Measurements from ENCODE around the gene SLIT1. TPM values are rescaled to one million over a fixed set of nuclear protein-coding genes. Genes with fewer than 3 reads are reported as not detected.

SLIT1 gene
- total RNA-seq, 1 donor from 2014 or later: 0.49 TPM

DNA sequence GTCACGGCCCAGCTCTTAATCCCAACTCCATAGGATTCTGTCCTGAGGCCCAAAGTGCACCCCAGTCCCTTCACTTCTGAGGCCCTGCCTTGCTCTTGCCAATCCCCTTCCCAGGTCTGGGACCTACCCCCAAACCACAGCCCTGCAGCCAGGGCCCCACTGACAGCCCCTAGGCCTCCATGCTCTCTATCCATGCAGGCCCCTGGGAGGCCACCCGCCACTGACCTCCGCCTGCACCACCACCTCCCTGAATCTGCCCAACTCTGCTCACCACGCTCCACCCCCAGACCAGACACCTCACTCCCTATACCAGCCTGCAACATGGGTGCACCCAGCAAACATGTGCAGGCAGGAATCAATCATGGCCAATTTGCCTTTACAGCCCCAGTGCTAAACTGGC lies 10.2 kb downstream of the SLIT1 start:
- Histone ChIP-seq H3K4me1 (no peaks in the 10 kb centered on the region), H3K27ac (no peak overlapping the region), H3K36me3 (no peaks in the 10 kb centered on the region), H3K9me3 (no peaks in the 10 kb centered on the region), H3K4me3 (no peak overlapping the region), H3K27me3 (no peaks in the 10 kb centered on the region)
- TF ChIP-seq, protein P1, sequence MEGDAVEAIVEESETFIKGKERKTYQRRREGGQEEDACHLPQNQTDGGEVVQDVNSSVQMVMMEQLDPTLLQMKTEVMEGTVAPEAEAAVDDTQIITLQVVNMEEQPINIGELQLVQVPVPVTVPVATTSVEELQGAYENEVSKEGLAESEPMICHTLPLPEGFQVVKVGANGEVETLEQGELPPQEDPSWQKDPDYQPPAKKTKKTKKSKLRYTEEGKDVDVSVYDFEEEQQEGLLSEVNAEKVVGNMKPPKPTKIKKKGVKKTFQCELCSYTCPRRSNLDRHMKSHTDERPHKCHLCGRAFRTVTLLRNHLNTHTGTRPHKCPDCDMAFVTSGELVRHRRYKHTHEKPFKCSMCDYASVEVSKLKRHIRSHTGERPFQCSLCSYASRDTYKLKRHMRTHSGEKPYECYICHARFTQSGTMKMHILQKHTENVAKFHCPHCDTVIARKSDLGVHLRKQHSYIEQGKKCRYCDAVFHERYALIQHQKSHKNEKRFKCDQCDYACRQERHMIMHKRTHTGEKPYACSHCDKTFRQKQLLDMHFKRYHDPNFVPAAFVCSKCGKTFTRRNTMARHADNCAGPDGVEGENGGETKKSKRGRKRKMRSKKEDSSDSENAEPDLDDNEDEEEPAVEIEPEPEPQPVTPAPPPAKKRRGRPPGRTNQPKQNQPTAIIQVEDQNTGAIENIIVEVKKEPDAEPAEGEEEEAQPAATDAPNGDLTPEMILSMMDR (IDR thresholded peaks at IDR 0.05): no peak
- TF ChIP-seq POLR2A (IDR thresholded peaks at IDR 0.05): no peak
- TF ChIP-seq POLR2AphosphoS5 (IDR thresholded peaks at IDR 0.05; ENCODE audit: insufficient read depth in 1 of 2, low read depth in 1 of 2): no peak
- no peak for DNase-seq (ENCODE audit: extremely low spot score in 2 of 2)
- intact Hi-C loops (cut with DNase I): no loop called here

DNA sequence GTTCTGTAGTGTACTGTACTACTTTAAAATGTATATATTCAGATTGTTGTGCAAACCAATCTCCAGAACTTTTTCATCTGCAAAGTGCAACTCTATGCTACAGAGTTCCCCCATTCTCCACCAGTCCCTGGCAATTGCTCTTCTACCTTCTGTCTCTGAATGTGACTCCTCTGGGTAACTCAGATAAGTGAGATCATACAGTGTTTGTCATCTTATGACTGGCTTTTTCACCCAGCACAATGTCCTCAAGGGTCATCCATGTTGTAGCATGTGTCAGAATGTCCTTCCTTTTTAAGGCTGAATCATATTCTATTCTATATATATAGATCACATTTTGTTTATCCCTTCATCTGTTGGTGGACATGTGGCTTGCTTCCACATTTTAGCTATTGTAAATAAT lies 10.8 kb downstream of the SLIT1 start:
- Histone ChIP-seq H3K4me3 (no peak overlapping the region), H3K9me3 (no peaks in the 10 kb centered on the region), H3K36me3 (no peaks in the 10 kb centered on the region), H3K4me1 (no peaks in the 10 kb centered on the region), H3K27me3 (no peaks in the 10 kb centered on the region), H3K27ac (no peak overlapping the region)
- TF ChIP-seq, protein P1 (IDR thresholded peaks at IDR 0.05): no peak
- TF ChIP-seq POLR2A (IDR thresholded peaks at IDR 0.05): no peak
- no peak for TF ChIP-seq POLR2AphosphoS5 (IDR thresholded peaks at IDR 0.05; ENCODE audit: insufficient read depth in 1 of 2, low read depth in 1 of 2)
- intact Hi-C loops (cut with DNase I): no loop called here
- DNase-seq (ENCODE audit: extremely low spot score in 2 of 2): no peak

DNA sequence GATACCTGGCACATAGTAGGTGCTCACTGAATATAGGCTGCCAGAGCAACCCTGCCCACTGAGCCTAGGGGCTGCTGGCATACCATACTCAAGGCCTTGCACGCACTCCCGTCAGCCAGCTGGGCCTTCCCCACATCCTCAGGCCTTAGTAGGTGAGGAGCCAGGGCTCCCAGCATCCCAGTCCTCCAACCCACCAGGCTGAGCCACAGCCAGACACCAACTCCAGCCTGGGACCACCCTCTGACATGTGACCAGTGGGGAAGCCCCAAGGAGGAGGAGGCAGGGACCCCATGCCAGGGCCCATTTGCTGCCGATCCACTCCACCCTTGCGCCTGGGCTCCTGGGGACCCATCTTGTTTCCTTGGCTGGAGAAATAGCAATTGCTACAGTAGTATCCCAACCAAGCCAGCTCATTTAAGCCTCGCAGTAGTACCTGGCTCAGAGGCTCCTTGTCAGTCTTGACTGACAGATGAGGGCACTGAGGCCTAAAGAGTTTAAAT lies 11.4 kb downstream of the SLIT1 start:
- Histone ChIP-seq H3K27ac (no peak overlapping the region), H3K4me3 (no peak overlapping the region), H3K9me3 (no peaks in the 10 kb centered on the region), H3K27me3 (no peaks in the 10 kb centered on the region), H3K36me3 (no peaks in the 10 kb centered on the region), H3K4me1 (no peaks in the 10 kb centered on the region)
- DNase-seq (ENCODE audit: extremely low spot score in 2 of 2): no peak
- intact Hi-C loops (cut with DNase I): no loop called here
- TF ChIP-seq, protein P1 (IDR thresholded peaks at IDR 0.05): no peak

DNA sequence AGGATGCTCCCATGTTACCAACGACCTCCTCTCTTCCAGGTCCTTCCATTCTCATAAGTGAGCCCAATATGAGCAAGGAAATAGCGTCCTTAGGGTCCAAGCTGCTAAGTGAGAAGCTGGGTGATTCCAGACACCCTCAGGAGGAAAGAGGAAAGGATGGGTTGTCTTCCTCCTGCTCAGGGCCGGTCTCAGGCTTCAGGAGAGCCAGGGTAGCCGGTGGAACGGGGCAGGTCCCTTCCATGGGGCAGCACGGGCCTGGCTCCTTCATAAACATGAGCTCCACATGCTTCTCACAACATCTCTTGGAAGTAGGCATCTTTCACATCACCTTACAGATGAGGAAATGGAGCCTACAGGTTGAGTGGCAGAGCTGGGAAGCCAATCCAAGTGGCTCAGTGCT lies 12.7 kb downstream of the SLIT1 start:
- TF ChIP-seq POLR2AphosphoS5 (IDR thresholded peaks at IDR 0.05; ENCODE audit: insufficient read depth in 1 of 2, low read depth in 1 of 2) (no peak), POLR2A (IDR thresholded peaks at IDR 0.05) (no peak)
- TF ChIP-seq, protein P1 (IDR thresholded peaks at IDR 0.05): no peak
- no peaks in the 10 kb centered on the region for H3K9me3 ChIP-seq
- no peaks in the 10 kb centered on the region for H3K36me3 ChIP-seq
- H3K27me3 ChIP-seq: no peaks in the 10 kb centered on the region
- no peak for DNase-seq (ENCODE audit: extremely low spot score in 2 of 2)
- H3K27ac ChIP-seq: no peak overlapping the region
- no peak overlapping the region for H3K4me3 ChIP-seq
- no peaks in the 10 kb centered on the region for H3K4me1 ChIP-seq
- intact Hi-C loops (cut with DNase I): no loop called here

DNA sequence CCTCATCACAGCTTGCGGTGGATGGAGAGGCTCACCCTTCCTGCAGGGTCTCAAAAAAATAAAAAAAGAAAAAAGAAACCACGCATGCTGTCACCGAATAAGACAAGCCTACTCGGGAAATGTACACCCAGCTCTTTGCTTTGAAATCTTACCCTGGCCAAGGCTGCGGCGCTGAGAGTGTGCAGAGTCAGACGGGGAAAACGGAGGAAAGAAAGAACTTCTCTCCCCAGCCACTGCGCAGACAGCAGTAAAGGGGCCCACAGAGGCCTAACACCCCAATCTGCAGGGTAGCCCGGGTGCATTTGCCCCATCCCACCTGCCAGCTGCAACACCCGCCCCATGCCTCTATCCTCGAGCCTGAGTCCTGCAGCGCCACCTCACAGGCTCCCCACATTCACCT lies 14.8 kb downstream of the SLIT1 start:
- no peaks in the 10 kb centered on the region for H3K36me3 ChIP-seq
- intact Hi-C loops (cut with DNase I): no loop called here
- TF ChIP-seq, protein P1 (IDR thresholded peaks at IDR 0.05): no peak
- TF ChIP-seq POLR2AphosphoS5 (IDR thresholded peaks at IDR 0.05; ENCODE audit: insufficient read depth in 1 of 2, low read depth in 1 of 2) (no peak), POLR2A (IDR thresholded peaks at IDR 0.05) (no peak)
- no peak overlapping the region for H3K27ac ChIP-seq
- H3K27me3 ChIP-seq: no peaks in the 10 kb centered on the region
- H3K4me1 ChIP-seq: no peaks in the 10 kb centered on the region
- no peaks in the 10 kb centered on the region for H3K9me3 ChIP-seq
- no peak for DNase-seq (ENCODE audit: extremely low spot score in 2 of 2)
- no peak overlapping the region for H3K4me3 ChIP-seq
